Keratinocyte (primary cell): ENCODE measurements around the gene CSNK1A1. TPM values are rescaled to one million over a fixed set of nuclear protein-coding genes. Genes with fewer than 3 reads are reported as not detected.

Experiments used
- DNase-seq: peaks from one replicate; pipeline ENCODE4 v3.0.0-alpha.2; 2011; ENCODE audit warnings: low read depth, missing footprints, low spot score
- FAIRE-seq: peaks from 2 replicates; lab custom pipeline; 2011; peaks lifted over from hg19 to GRCh38; lab: Jason Lieb, UNC
- H2AFZ ChIP-seq: 2 replicates; pipeline ENCODE4 v1.6.0; 2012; ENCODE audit warnings: low read length, control low read depth, inconsistent platforms; ENCODE audit not compliant: control insufficient read depth
- H3K27ac ChIP-seq: 2 replicates; pipeline ENCODE4 v1.5.1; 2011; ENCODE audit warnings: low read length; ENCODE audit not compliant: control insufficient read depth, insufficient read depth
- H3K27me3 ChIP-seq: 3 replicates; pipeline ENCODE4 v1.6.0; 2011; ENCODE audit warnings: low read length; ENCODE audit not compliant: control insufficient read depth, insufficient read depth; ENCODE audit errors: extremely low read depth
- H3K36me3 ChIP-seq, 2 experiments: 2 replicates in 1 of 2; 3 replicates in 1 of 2; pipeline ENCODE4 v1.5.1; 2011; ENCODE audit warnings: low read length in 2 of 2, mild to moderate bottlenecking in 1 of 2; ENCODE audit not compliant: control insufficient read depth in 2 of 2, insufficient read depth in 2 of 2; ENCODE audit errors: extremely low read depth in 1 of 2
- H3K4me1 ChIP-seq: 3 replicates; pipeline ENCODE4 v1.5.1; 2011; ENCODE audit warnings: low read length; ENCODE audit not compliant: control insufficient read depth, insufficient read depth; ENCODE audit errors: extremely low read depth
- H3K4me2 ChIP-seq: 3 replicates; pipeline ENCODE4 v1.6.0; 2011; ENCODE audit warnings: low read depth, low read length; ENCODE audit not compliant: control insufficient read depth, insufficient read depth; ENCODE audit errors: extremely low read depth
- H3K4me3 ChIP-seq, 3 experiments: fragments of 200-600 bp in 1 of 3; sonication (generic) in 1 of 3; 2 replicates in 2 of 3; 3 replicates in 1 of 3; pipeline ENCODE4 v1.5.1; 2011 to 2016; ENCODE audit warnings: low read length in 3 of 3, mild to moderate bottlenecking in 3 of 3, control low read depth in 2 of 3, inconsistent platforms in 1 of 3, low read depth in 1 of 3, mixed read lengths in 1 of 3, mixed run types in 1 of 3, moderate library complexity in 1 of 3; ENCODE audit not compliant: control insufficient read depth in 2 of 3, insufficient read depth in 2 of 3; ENCODE audit errors: extremely low read depth in 1 of 3
- H3K79me2 ChIP-seq: 2 replicates; pipeline ENCODE4 v1.6.0; 2012; ENCODE audit warnings: low read length; ENCODE audit not compliant: control insufficient read depth, insufficient read depth
- H3K9ac ChIP-seq: 3 replicates; pipeline ENCODE4 v1.6.0; 2011; ENCODE audit warnings: low read length; ENCODE audit not compliant: control insufficient read depth, insufficient read depth; ENCODE audit errors: extremely low read depth
- H3K9me1 ChIP-seq: 3 replicates; pipeline ENCODE4 v1.6.0; 2011; ENCODE audit warnings: low read length; ENCODE audit not compliant: control insufficient read depth, insufficient read depth; ENCODE audit errors: extremely low read depth
- H3K9me3 ChIP-seq: 2 replicates; pipeline ENCODE4 v1.5.1; 2012; ENCODE audit warnings: low read depth, low read length; ENCODE audit not compliant: control insufficient read depth
- H4K20me1 ChIP-seq: 3 replicates; pipeline ENCODE4 v1.6.0; 2011; ENCODE audit warnings: low read length; ENCODE audit not compliant: control insufficient read depth, insufficient read depth; ENCODE audit errors: extremely low read depth
- CTCF ChIP-seq, 3 experiments: IDR thresholded peaks in 1 of 3; conservative IDR thresholded peaks in 1 of 3; optimal IDR thresholded peaks in 1 of 3; 2 replicates in 2 of 3; 3 replicates in 1 of 3; pipeline versions ENCODE3 to v1.5.1; 2011; ENCODE audit warnings: low read length in 3 of 3, mild to moderate bottlenecking in 3 of 3, moderate library complexity in 2 of 3, control low read depth in 1 of 3, inconsistent platforms in 1 of 3; ENCODE audit not compliant: insufficient read depth in 2 of 3; ENCODE audit errors: extremely low read depth in 1 of 3
- EZH2 ChIP-seq: IDR thresholded peaks from one replicate; pipeline ENCODE4 v1.6.1; 2012; ENCODE audit warnings: inconsistent platforms, mild to moderate bottlenecking, low read length, moderate library complexity
- dilution Hi-C: fragments of 300-500 bp; cut with MboI; formaldehyde crosslinking; loops from one replicate; pipeline ENCODE4 v1.7.0; 2020; ENCODE audit warnings: low sequenced_read_pairs; ENCODE audit not compliant: extremely low pct_ligation_motif_present
- polyA plus RNA-seq, 5 experiments: library from polyadenylated mRNA; depleted of rRNA in 3 of 5; stranded (reverse) in 3 of 5; stranded (forward) in 1 of 5; unstranded in 1 of 5; fragments of >200 nt; gene quantifications; 1 replicate in 1 of 5; 2 replicates in 3 of 5; 3 replicates in 1 of 5; pipeline versions ENCODE4 v1.2.1 to v1.2.3, GENCODE V29; 2011 to 2012; ENCODE audit warnings: missing spikeins in 2 of 5, low read depth in 1 of 5, low replicate concordance in 1 of 5

CSNK1A1 gene
- polyA plus RNA-seq, 1 donor (not counting 4 experiments of a cell fraction or from before 2014, with no cell fraction given) = 289 TPM

DNA sequence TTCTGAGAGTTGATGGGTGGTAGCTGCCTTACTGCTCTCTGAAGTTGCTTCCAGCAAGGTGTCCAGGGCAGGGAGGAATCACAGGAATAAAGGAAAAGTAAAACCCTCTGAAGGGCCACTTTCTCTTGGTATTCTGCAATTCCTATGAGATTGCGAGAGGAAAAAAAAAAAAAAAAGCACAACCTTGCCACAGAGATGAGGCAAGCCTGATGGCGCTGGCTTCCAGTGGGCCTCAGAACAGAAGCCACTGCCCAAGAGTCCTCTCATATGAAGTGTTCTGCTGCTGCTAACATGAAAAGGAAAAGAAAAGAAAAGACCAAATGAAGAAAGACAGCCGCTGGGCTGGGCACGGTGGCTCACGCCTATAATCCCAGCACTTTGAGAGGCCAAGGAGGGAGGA, 91.3 kb downstream of the CSNK1A1 start:
- Histone ChIP-seq H3K9ac (no peak overlapping the region), H3K27ac (no peak overlapping the region), H3K4me3 (no peak overlapping the region), H3K9me3 (no peaks in the 10 kb centered on the region), H2AFZ (no peak overlapping the region), H3K9me1 (no peaks in the 10 kb centered on the region), H4K20me1 (no peaks in the 10 kb centered on the region), H3K36me3 (no peaks in the 10 kb centered on the region), H3K4me2 (no peak overlapping the region), H3K79me2 (no peaks in the 10 kb centered on the region), H3K4me1 (peaks cover 4% of the 10 kb centered on the region), H3K27me3 (no peaks in the 10 kb centered on the region)
- FAIRE-seq (no peak), DNase-seq (no peak)
- dilution Hi-C loops = no loop called here
- TF ChIP-seq CTCF (optimal IDR thresholded peaks at IDR 0.05 in 1 of 3, IDR thresholded peaks at IDR 0.05 in 1 of 3, conservative IDR thresholded peaks at IDR 0.05 in 1 of 3; ENCODE audit: extremely low read depth in 1 of 3, insufficient read depth in 2 of 3, low read length in 3 of 3) = no peak
- no peak for TF ChIP-seq EZH2

- H3K27ac ChIP-seq = no peak overlapping the region
- H2AFZ ChIP-seq = no peak overlapping the region
- H3K79me2 ChIP-seq = no peaks in the 10 kb centered on the region
- no peaks in the 10 kb centered on the region for H3K27me3 ChIP-seq
- H3K4me1 ChIP-seq = peaks cover 14% of the 10 kb centered on the region
- H3K36me3 ChIP-seq = no peaks in the 10 kb centered on the region
- H3K4me2 ChIP-seq = no peak overlapping the region
- TF ChIP-seq CTCF (optimal IDR thresholded peaks at IDR 0.05 in 1 of 3, IDR thresholded peaks at IDR 0.05 in 1 of 3, conservative IDR thresholded peaks at IDR 0.05 in 1 of 3; ENCODE audit: extremely low read depth in 1 of 3, insufficient read depth in 2 of 3, low read length in 3 of 3) = no peak
- H4K20me1 ChIP-seq = no peaks in the 10 kb centered on the region
- FAIRE-seq (no peak), DNase-seq (no peak)
- no peak overlapping the region for H3K4me3 ChIP-seq
- H3K9me3 ChIP-seq = no peaks in the 10 kb centered on the region
- dilution Hi-C loops = no loop called here
- H3K9me1 ChIP-seq = no peaks in the 10 kb centered on the region
- no peak overlapping the region for H3K9ac ChIP-seq
Measured at GRCh38 chr5:149457393-149457763, 93.9 kb downstream of the CSNK1A1 start.
